ENCODE measurements around the gene FOLR1.
A peak's percentile ranks its signal among the peaks of the same experiment; 100 is the strongest.

The FOLR1 gene

GRCh38 chr11:72224564-72225410, 32.8 kb downstream of the FOLR1 start, which contains the start of gene INPPL1:
INPPL1 (plus strand) TSS chr11:72224767; CDS start chr11:72224985, 218 bp downstream.
- DNase-seq = no peak

GRCh38 chr11:72225411-72225951, 33.5 kb downstream of the FOLR1 start:
- DNase-seq = no peak

- no peak for DNase-seq
Measured at GRCh38 chr11:72226701-72227100, 34.8 kb downstream of the FOLR1 start.

- no peak for DNase-seq
Measured at GRCh38 chr11:72227316-72228228, 35.6 kb downstream of the FOLR1 start.

GRCh38 chr11:72228229-72228843, 36.4 kb downstream of the FOLR1 start:
- DNase-seq = no peak

- DNase-seq = no peak
Measured at GRCh38 chr11:72228844-72229231, 36.9 kb downstream of the FOLR1 start.

GRCh38 chr11:72229336-72229924, 37.5 kb downstream of the FOLR1 start:
- no peak for DNase-seq

GRCh38 chr11:72229925-72230763, 38.2 kb downstream of the FOLR1 start:
- no peak for DNase-seq

GRCh38 chr11:72230764-72231365, 38.9 kb downstream of the FOLR1 start:
- no peak for DNase-seq

GRCh38 chr11:72231396-72232259, 39.7 kb downstream of the FOLR1 start:
- DNase-seq = no peak

GRCh38 chr11:72232260-72233055, 40.5 kb downstream of the FOLR1 start:
- DNase-seq = no peak

- DNase-seq = no peak
Measured at GRCh38 chr11:72233056-72233772, 41.3 kb downstream of the FOLR1 start.

GRCh38 chr11:72233773-72234513, 42.0 kb downstream of the FOLR1 start:
- no peak for DNase-seq

GRCh38 chr11:72234514-72234830, 42.5 kb downstream of the FOLR1 start:
- peak; percentile 6 for DNase-seq

GRCh38 chr11:72234920-72235319, 43.0 kb downstream of the FOLR1 start:
- DNase-seq = no peak

- no peak for DNase-seq
Measured at GRCh38 chr11:72235351-72236057, 43.6 kb downstream of the FOLR1 start.

GRCh38 chr11:72236083-72236697, 44.2 kb downstream of the FOLR1 start:
- no peak for DNase-seq

All from MV-4-11 (cell line).